CD14-positive monocyte (primary cell): Measurements from ENCODE around the gene RSRP1. TPM values are rescaled to one million over a fixed set of nuclear protein-coding genes. Genes with fewer than 3 reads are reported as not detected.

Source experiments
- DNase-seq, 3 donors: peaks; one replicate each; pipeline ENCODE4 v3.0.0-alpha.2; 2011 to 2022
- H2AFZ ChIP-seq: 2 replicates; pipeline ENCODE4 v1.6.0; 2012; ENCODE audit warnings: mild to moderate bottlenecking, low read depth, low read length, inconsistent platforms; ENCODE audit not compliant: insufficient read depth, poor library complexity, severe bottlenecking
- H3K27ac ChIP-seq, 2 donors: 1 replicate in 1 of 2; 2 replicates in 1 of 2; pipeline ENCODE4 v1.5.1; 2012 to 2013; ENCODE audit warnings: low read length in 2 of 2, control low read depth in 1 of 2, inconsistent platforms in 1 of 2, low read depth in 1 of 2, mild to moderate bottlenecking in 1 of 2
- H3K27me3 ChIP-seq, 2 donors: one replicate each; pipeline versions ENCODE4 v1.6.0 to v1.6.1; 2011 to 2013; ENCODE audit warnings: low read length in 2 of 2; ENCODE audit not compliant: control insufficient read depth in 2 of 2, insufficient read depth in 2 of 2
- H3K36me3 ChIP-seq, 2 donors: replicated peaks in 1 of 2; 1 replicate in 1 of 2; 2 replicates in 1 of 2; pipeline versions ENCODE4 v1.5.1 to v1.6.1; 2012 to 2013; ENCODE audit warnings: low read length in 2 of 2, control low read depth in 1 of 2, inconsistent platforms in 1 of 2, mild to moderate bottlenecking in 1 of 2; ENCODE audit not compliant: insufficient read depth in 2 of 2, control insufficient read depth in 1 of 2
- H3K4me1 ChIP-seq, 2 donors: 1 replicate in 1 of 2; 2 replicates in 1 of 2; pipeline versions ENCODE4 v1.5.1 to v1.6.1; 2012 to 2013; ENCODE audit warnings: low read length in 2 of 2, control low read depth in 1 of 2, inconsistent platforms in 1 of 2, mild to moderate bottlenecking in 1 of 2, moderate library complexity in 1 of 2; ENCODE audit not compliant: insufficient read depth in 2 of 2, control insufficient read depth in 1 of 2
- H3K4me2 ChIP-seq: replicated peaks from 2 replicates; pipeline ENCODE3; 2012; ENCODE audit warnings: low read length, moderate library complexity, mild to moderate bottlenecking; ENCODE audit not compliant: poor library complexity, severe bottlenecking; ENCODE audit errors: extremely low read depth
- H3K4me3 ChIP-seq, 3 experiments: fragments of 200-600 bp in 1 of 3; sonication (generic) in 1 of 3; replicated peaks in 1 of 3; 1 replicate in 2 of 3; 2 replicates in 1 of 3; pipeline ENCODE4 v1.5.1; 2011 to 2013; ENCODE audit warnings: low read length in 3 of 3, mild to moderate bottlenecking in 3 of 3, control low read depth in 2 of 3, low read depth in 2 of 3, inconsistent platforms in 1 of 3, moderate library complexity in 1 of 3
- H3K79me2 ChIP-seq: 2 replicates; pipeline ENCODE4 v1.6.0; 2012; ENCODE audit warnings: mild to moderate bottlenecking, control low read depth, inconsistent platforms, low read length, moderate library complexity; ENCODE audit not compliant: insufficient read depth
- H3K9ac ChIP-seq: 2 replicates; pipeline ENCODE4 v1.6.0; 2017; ENCODE audit warnings: low read length, mild to moderate bottlenecking; ENCODE audit not compliant: insufficient read depth, poor library complexity, severe bottlenecking
- H3K9me3 ChIP-seq, 2 donors: replicated peaks in 1 of 2; 1 replicate in 1 of 2; 2 replicates in 1 of 2; pipeline versions ENCODE4 v1.5.1 to v1.6.1; 2012 to 2013; ENCODE audit warnings: low read length in 2 of 2, control low read depth in 1 of 2; ENCODE audit not compliant: control insufficient read depth in 1 of 2, insufficient read depth in 1 of 2
- H4K20me1 ChIP-seq: 2 replicates; pipeline ENCODE4 v1.6.0; 2012; ENCODE audit warnings: mild to moderate bottlenecking, low read length, control low read depth, moderate library complexity; ENCODE audit not compliant: insufficient read depth
- H3K27ac Mint-ChIP-seq, 7 donors: one replicate each; pipeline ENCODE4 v1.8.0; 2020; ENCODE audit warnings: mild to moderate bottlenecking in 7 of 7, mixed read lengths in 7 of 7, moderate library complexity in 6 of 7, inconsistent platforms in 2 of 7
- H3K27me3 Mint-ChIP-seq, 3 donors: one replicate each; pipeline ENCODE4 v1.8.0; 2021 to 2022; ENCODE audit warnings: low read depth in 3 of 3, mild to moderate bottlenecking in 3 of 3, mixed read lengths in 3 of 3, moderate library complexity in 3 of 3, inconsistent platforms in 1 of 3
- H3K36me3 Mint-ChIP-seq, 2 donors: one replicate each; pipeline ENCODE4 v1.8.0; 2020; ENCODE audit warnings: mixed read lengths in 2 of 2, inconsistent platforms in 1 of 2, mild to moderate bottlenecking in 1 of 2
- H3K4me1 Mint-ChIP-seq: one replicate; pipeline ENCODE4 v1.8.0; 2020; ENCODE audit warnings: mild to moderate bottlenecking, mixed read lengths
- H3K4me3 Mint-ChIP-seq, 2 donors: one replicate each; pipeline ENCODE4 v1.8.0; 2020; ENCODE audit warnings: mild to moderate bottlenecking in 2 of 2, mixed read lengths in 2 of 2, moderate library complexity in 1 of 2
- H3K9me3 Mint-ChIP-seq, 7 donors: one replicate each; pipeline ENCODE4 v1.8.0; 2020 to 2022; ENCODE audit warnings: mixed read lengths in 7 of 7, mild to moderate bottlenecking in 6 of 7, moderate library complexity in 6 of 7, inconsistent platforms in 2 of 7
- WGBS: methylation state at CpG from one replicate; pipeline ENCODE4 v1.1.5; 2013; ENCODE audit warnings: missing lambda C conversion rate; ENCODE audit not compliant: insufficient coverage; 5-methylcytosine and 5-hydroxymethylcytosine counted together
- intact Hi-C, 2 donors: fragments of 100-400 bp; cut with micrococcal nuclease; formaldehyde crosslinking; loops; one replicate each; pipeline versions ENCODE4 v1.15.0 to v1.15.1; 2023
- polyA plus RNA-seq, 3 donors: library from polyadenylated mRNA; depleted of rRNA in 1 of 3; unstranded in 2 of 3; stranded (reverse) in 1 of 3; fragments of 300-500 nt in 2 of 3; fragments of >200 nt in 1 of 3; fragmentation: Illumina TruSeq in 2 of 3; gene quantifications; 1 replicate in 2 of 3; 2 replicates in 1 of 3; pipeline ENCODE4 v1.2.3, GENCODE V29; 2012 to 2021
- TF ChIP-seq, protein P1 (sequence below): fragments of 200-600 bp; IDR thresholded peaks from one replicate; pipeline ENCODE4 v1.8.0; 2022; ENCODE audit warnings: antibody characterized with exemption, mild to moderate bottlenecking

RSRP1 gene
- polyA plus RNA-seq, 3 donors: 23.6 to 272 (median 30.2) TPM

DNA sequence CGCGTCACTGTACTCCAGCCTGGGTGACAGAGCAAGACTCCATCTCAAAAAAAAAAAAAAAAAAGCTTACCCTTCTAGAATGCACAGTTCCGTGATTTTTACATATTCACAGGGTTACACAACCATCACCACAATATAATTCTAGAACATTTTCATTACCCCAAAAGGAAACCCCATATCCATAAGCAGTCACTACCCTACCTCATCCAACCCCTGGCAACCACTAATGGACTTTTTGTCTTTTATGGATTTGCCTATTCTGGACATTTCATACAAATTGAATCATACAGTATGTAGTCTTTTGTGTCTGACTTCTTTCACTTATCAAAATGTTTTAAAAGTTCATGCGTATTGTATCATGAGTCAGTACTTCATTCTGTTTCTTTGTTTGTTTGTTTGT is 37.7 kb downstream of the RSRP1 start:
- Mint-ChIP-seq H3K27me3 (peaks cover 4 to 12% (median 6%) of the 10 kb centered on the region in 3 donors), H3K4me3 (no peak overlapping the region), H3K36me3 (no peaks in the 10 kb centered on the region), H3K9me3 (no peaks in the 10 kb centered on the region), H3K4me1 (peaks cover 4% of the 10 kb centered on the region), H3K27ac (peak overlapping the region in 2 of 7 donors; percentile 1 to 13)
- Histone ChIP-seq H3K27ac (no peak overlapping the region), H3K79me2 (no peaks in the 10 kb centered on the region), H3K4me3 (no peak overlapping the region), H2AFZ (no peak overlapping the region), H4K20me1 (no peaks in the 10 kb centered on the region), H3K9ac (no peak overlapping the region), H3K27me3 (no peaks in the 10 kb centered on the region), H3K4me1 (no peaks in the 10 kb centered on the region), H3K4me2 (no peak overlapping the region), H3K36me3 (no peaks in the 10 kb centered on the region), H3K9me3 (no peaks in the 10 kb centered on the region)
- no peak for DNase-seq
- intact Hi-C loops: loop anchor here (5.0 to 10.0 kb wide), 2 partner anchors 107 to 295 kb away; no protein-coding TSS in a partner anchor
- WGBS: 0% methylated on average over 1 of the region's 4 CpGs
- TF ChIP-seq, protein P1, sequence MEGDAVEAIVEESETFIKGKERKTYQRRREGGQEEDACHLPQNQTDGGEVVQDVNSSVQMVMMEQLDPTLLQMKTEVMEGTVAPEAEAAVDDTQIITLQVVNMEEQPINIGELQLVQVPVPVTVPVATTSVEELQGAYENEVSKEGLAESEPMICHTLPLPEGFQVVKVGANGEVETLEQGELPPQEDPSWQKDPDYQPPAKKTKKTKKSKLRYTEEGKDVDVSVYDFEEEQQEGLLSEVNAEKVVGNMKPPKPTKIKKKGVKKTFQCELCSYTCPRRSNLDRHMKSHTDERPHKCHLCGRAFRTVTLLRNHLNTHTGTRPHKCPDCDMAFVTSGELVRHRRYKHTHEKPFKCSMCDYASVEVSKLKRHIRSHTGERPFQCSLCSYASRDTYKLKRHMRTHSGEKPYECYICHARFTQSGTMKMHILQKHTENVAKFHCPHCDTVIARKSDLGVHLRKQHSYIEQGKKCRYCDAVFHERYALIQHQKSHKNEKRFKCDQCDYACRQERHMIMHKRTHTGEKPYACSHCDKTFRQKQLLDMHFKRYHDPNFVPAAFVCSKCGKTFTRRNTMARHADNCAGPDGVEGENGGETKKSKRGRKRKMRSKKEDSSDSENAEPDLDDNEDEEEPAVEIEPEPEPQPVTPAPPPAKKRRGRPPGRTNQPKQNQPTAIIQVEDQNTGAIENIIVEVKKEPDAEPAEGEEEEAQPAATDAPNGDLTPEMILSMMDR: no peak

DNA sequence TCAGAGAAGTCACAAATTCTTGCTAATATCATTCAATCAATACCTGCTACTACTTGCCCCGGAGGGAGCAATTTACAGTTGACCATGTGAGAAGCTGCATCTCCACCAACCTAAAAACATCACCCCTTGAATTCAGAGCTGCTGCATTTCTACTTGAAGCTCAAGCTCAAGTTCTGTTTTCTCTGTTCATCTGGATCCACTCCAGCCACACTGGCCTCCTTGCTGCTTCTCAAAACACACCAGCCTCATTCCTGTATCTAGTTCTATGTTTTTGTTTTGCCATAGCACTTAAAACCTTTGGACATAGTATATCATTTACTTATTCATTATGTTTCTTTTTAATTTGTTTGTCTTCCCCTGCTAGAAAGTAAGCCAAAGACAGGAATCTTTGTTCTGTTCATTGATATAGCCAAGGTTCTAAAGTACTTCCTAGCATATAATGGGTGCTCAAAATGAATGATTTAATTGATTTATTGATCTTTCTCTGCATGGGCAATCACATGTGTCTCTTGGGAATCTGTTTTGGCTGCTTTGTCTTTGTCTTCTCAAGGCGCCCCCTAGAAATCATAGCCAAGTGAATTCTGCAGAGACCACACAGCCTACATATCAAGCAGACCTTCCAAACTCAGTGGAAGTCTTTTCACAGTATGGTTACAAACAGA is 38.6 kb downstream of the RSRP1 start:
- Histone ChIP-seq H4K20me1 (no peaks in the 10 kb centered on the region), H3K79me2 (no peaks in the 10 kb centered on the region), H3K4me1 (no peaks in the 10 kb centered on the region), H3K36me3 (no peaks in the 10 kb centered on the region), H3K9me3 (no peaks in the 10 kb centered on the region), H3K4me3 (no peak overlapping the region), H3K27me3 (no peaks in the 10 kb centered on the region), H2AFZ (no peak overlapping the region), H3K9ac (no peak overlapping the region), H3K4me2 (no peak overlapping the region), H3K27ac (no peak overlapping the region)
- H3K27ac Mint-ChIP-seq: no peak overlapping the region
- TF ChIP-seq, protein P1: no peak
- intact Hi-C loops: loop anchor here (5.0 to 10.0 kb wide), 2 partner anchors 106 to 294 kb away; no protein-coding TSS in a partner anchor
- H3K27me3 Mint-ChIP-seq: peaks cover 4 to 9% (median 6%) of the 10 kb centered on the region in 3 donors
- no peaks in the 10 kb centered on the region for H3K9me3 Mint-ChIP-seq
- H3K4me3 Mint-ChIP-seq: no peak overlapping the region
- H3K36me3 Mint-ChIP-seq: no peaks in the 10 kb centered on the region
- whole genome bisulfite sequencing: 71% methylated on average over 1 of the region's 2 CpGs
- peaks cover 4% of the 10 kb centered on the region for H3K4me1 Mint-ChIP-seq
- DNase-seq: no peak
